ENCODE results near the gene ETS1.

Gene ETS1

DNA sequence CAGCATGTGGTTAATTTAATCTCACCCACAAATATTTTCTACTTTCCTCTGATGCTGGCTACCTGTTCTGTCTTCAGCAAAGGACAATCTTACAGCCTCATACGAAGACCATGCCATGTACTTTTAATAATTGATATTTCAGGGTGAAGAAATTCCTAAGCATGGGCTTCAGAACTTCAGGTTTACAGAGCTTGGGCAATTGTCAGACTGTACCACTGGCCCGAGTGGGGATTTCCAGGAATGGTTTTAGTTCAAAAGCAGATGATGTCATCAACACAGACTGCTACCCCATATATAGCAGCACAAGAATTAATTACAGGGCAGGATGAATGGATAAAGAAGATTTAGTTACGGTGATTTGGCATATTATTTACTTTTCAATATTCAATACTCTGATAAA lies 171.8 kb downstream of the ETS1 start:
- peaks cover 31% of the 10 kb centered on the region for H3K4me1 ChIP-seq (ENCODE audit: low read length)
- DNase-seq: peak; percentile 68
- H3K27ac ChIP-seq (ENCODE audit: low read length): peak overlapping the region; percentile 28; the same call in 1 of the 2 replicates

DNA sequence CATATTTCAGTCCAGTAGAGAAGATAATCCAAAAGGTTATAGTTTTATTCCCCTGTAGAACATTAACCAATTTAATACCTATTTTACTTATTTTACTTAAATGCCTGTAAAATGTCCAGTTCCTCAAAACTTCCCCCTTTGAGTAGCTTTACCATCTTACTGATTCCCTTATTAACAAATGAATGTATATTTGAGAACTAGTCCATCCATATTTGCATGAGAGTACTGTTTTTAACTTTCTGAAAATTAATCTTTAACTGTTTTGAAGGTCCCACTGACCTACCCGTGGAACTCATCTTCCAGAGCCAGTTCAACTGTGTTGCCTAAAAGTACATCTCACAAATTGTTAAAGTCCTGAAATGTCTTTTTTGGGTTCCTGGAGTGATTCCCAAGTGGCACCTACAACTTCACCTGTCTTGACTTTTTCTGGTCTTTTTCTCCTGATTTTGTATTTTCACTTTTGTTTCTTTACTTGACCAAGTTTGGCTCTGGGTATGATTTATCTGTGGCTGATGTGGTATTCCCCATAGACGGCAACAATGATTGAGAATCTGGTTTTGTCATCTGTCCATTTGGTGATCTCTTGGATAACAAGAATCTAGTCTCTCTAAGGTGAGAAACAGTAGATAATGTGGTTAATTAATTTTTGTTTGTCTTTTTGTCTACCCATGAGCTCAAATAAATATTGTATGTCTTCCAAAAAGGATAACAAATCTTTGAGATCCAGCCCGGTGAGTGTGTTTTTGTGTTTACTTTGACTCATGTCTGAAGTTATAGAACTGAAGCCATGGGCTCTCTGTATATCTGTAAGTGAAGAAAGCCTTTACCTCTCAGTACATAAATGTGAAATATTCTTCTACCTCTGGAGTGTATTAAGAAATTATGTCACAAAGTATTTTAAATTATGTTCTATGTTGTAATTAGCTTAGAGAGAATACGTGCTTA lies 174.2 kb downstream of the ETS1 start:
- Histone ChIP-seq H3K27ac (ENCODE audit: low read length) (peak overlapping the region; percentile 3; the same call in 1 of the 2 replicates), H3K4me1 (ENCODE audit: low read length) (peaks cover 54% of the 10 kb centered on the region)

More for the DNA sequence above, 171.8 kb downstream of the ETS1 start:
- H3K79me2 ChIP-seq (ENCODE audit: low read length): no peaks in the 10 kb centered on the region
- H4K20me1 ChIP-seq (ENCODE audit: insufficient read depth, low read length): no peaks in the 10 kb centered on the region
- TF ChIP-seq EZH2phosphoT487 (IDR thresholded peaks at IDR 0.05; ENCODE audit: low read length): no peak
- TF ChIP-seq, protein P1, sequence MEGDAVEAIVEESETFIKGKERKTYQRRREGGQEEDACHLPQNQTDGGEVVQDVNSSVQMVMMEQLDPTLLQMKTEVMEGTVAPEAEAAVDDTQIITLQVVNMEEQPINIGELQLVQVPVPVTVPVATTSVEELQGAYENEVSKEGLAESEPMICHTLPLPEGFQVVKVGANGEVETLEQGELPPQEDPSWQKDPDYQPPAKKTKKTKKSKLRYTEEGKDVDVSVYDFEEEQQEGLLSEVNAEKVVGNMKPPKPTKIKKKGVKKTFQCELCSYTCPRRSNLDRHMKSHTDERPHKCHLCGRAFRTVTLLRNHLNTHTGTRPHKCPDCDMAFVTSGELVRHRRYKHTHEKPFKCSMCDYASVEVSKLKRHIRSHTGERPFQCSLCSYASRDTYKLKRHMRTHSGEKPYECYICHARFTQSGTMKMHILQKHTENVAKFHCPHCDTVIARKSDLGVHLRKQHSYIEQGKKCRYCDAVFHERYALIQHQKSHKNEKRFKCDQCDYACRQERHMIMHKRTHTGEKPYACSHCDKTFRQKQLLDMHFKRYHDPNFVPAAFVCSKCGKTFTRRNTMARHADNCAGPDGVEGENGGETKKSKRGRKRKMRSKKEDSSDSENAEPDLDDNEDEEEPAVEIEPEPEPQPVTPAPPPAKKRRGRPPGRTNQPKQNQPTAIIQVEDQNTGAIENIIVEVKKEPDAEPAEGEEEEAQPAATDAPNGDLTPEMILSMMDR (IDR thresholded peaks at IDR 0.05; ENCODE audit: low read length): no peak
- TF ChIP-seq EZH2 (optimal IDR thresholded peaks at IDR 0.05; ENCODE audit: low read depth, low read length): no peak
- peak overlapping the region; percentile 12; the same call in 1 of the 2 replicates for H2AFZ ChIP-seq (ENCODE audit: low read length)
- no peaks in the 10 kb centered on the region for H3K9me2 ChIP-seq (replicated peaks; ENCODE audit: insufficient read depth, low read length)
- no peaks in the 10 kb centered on the region for H3F3A ChIP-seq (ENCODE audit: insufficient read depth, low read length)
- H3K4me3 ChIP-seq (ENCODE audit: low read length): no peak overlapping the region
- H3K36me3 ChIP-seq (replicated peaks; ENCODE audit: insufficient read depth, low read length): no peaks in the 10 kb centered on the region
- no peaks in the 10 kb centered on the region for H3K9me3 ChIP-seq (replicated peaks; ENCODE audit: insufficient read depth, low read length)
- no peak overlapping the region for H3K9ac ChIP-seq (ENCODE audit: low read length)
- H3K4me2 ChIP-seq (ENCODE audit: low read depth, low read length): peak overlapping the region; percentile 58
- H3K27me3 ChIP-seq (replicated peaks; ENCODE audit: insufficient read depth, low read length): 0 out of 2 replicates have a peak, but pooled peaks cover 4% of the 10 kb centered on the region

DNA sequence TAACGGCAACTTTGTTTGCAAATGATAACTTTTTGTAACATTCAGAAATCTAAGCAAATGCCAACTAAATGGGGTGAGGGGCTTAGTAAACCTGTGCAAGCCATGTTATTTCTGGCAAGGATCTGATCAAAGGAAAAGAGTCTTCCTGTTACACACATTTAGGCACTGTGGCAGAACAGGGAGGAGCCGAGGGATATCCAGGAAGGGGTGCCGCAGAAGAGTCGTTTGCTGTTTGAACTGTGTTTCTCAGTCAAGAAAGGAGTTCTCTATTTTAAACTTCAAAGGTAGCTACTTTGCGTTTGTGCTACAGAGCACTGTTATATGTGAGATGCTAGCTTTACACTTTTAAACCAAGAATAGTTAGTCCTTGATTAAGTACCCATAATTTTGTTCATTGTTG lies 175.5 kb downstream of the ETS1 start:
- Histone ChIP-seq H3F3A (ENCODE audit: insufficient read depth, low read length) (peaks cover 24% of the 10 kb centered on the region), H3K27ac (ENCODE audit: low read length) (no peak overlapping the region), H3K4me2 (ENCODE audit: low read depth, low read length) (no peak overlapping the region), H3K4me1 (ENCODE audit: low read length) (peaks cover 67% of the 10 kb centered on the region), H3K9ac (ENCODE audit: low read length) (no peak overlapping the region), H4K20me1 (ENCODE audit: insufficient read depth, low read length) (no peaks in the 10 kb centered on the region), H3K9me2 (replicated peaks; ENCODE audit: insufficient read depth, low read length) (no peaks in the 10 kb centered on the region), H3K9me3 (replicated peaks; ENCODE audit: insufficient read depth, low read length) (no peaks in the 10 kb centered on the region), H3K27me3 (replicated peaks; ENCODE audit: insufficient read depth, low read length) (0 out of 2 replicates have a peak, but pooled peaks cover 4% of the 10 kb centered on the region), H3K4me3 (ENCODE audit: low read length) (no peak overlapping the region), H2AFZ (ENCODE audit: low read length) (no peak overlapping the region), H3K79me2 (ENCODE audit: low read length) (no peaks in the 10 kb centered on the region), H3K36me3 (replicated peaks; ENCODE audit: insufficient read depth, low read length) (no peaks in the 10 kb centered on the region)
- DNase-seq: no peak
- no peak for TF ChIP-seq EZH2phosphoT487 (IDR thresholded peaks at IDR 0.05; ENCODE audit: low read length)
- TF ChIP-seq, protein P1 (IDR thresholded peaks at IDR 0.05; ENCODE audit: low read length): no peak
- no peak for TF ChIP-seq EZH2 (optimal IDR thresholded peaks at IDR 0.05; ENCODE audit: low read depth, low read length)

More for the DNA sequence above, 174.2 kb downstream of the ETS1 start:
- H2AFZ ChIP-seq (ENCODE audit: low read length): no peak overlapping the region; the same call in 1 of the 2 replicates
- peaks cover 11% of the 10 kb centered on the region for H3F3A ChIP-seq (ENCODE audit: insufficient read depth, low read length)
- no peaks in the 10 kb centered on the region for H3K36me3 ChIP-seq (replicated peaks; ENCODE audit: insufficient read depth, low read length)
- H3K79me2 ChIP-seq (ENCODE audit: low read length): no peaks in the 10 kb centered on the region
- no peak overlapping the region for H3K9ac ChIP-seq (ENCODE audit: low read length)
- peak; percentile 45 for DNase-seq
- no peaks in the 10 kb centered on the region for H3K9me3 ChIP-seq (replicated peaks; ENCODE audit: insufficient read depth, low read length)
- H3K4me3 ChIP-seq (ENCODE audit: low read length): no peak overlapping the region; the same call in 1 of the 2 replicates
- no peaks in the 10 kb centered on the region for H4K20me1 ChIP-seq (ENCODE audit: insufficient read depth, low read length)
- TF ChIP-seq EZH2phosphoT487 (IDR thresholded peaks at IDR 0.05; ENCODE audit: low read length): no peak
- TF ChIP-seq, protein P1 (IDR thresholded peaks at IDR 0.05; ENCODE audit: low read length): no peak
- no peak for TF ChIP-seq EZH2 (optimal IDR thresholded peaks at IDR 0.05; ENCODE audit: low read depth, low read length)
- 0 out of 2 replicates have a peak, but pooled peaks cover 4% of the 10 kb centered on the region for H3K27me3 ChIP-seq (replicated peaks; ENCODE audit: insufficient read depth, low read length)
- peak overlapping the region; percentile 45 for H3K4me2 ChIP-seq (ENCODE audit: low read depth, low read length)
- no peaks in the 10 kb centered on the region for H3K9me2 ChIP-seq (replicated peaks; ENCODE audit: insufficient read depth, low read length)

Data from MM.1S (cell line).